PC-3 (cell line): ENCODE results near the gene HSD17B14. TPM values are rescaled to one million over a fixed set of nuclear protein-coding genes. Genes with fewer than 3 reads are reported as not detected.

Experiments
- ATAC-seq: fragments of 200-7000 bp; cut with Tn5 transposase; 2 replicates; pipeline ENCODE4 v1.9.1; 2020; ENCODE audit warnings: mild to moderate bottlenecking, moderate library complexity
- BruUV-seq: library from RNA; stranded (reverse); fragments of 400-500 nt; replicated peaks from 2 replicates; lab custom pipeline; 2021; lab: Mats Ljungman, UMichigan
- CTCF ChIA-PET: fragments of 300-600 bp; sonication (Branson Sonifier 250); formaldehyde crosslinking; loops from one replicate; lab custom pipeline; 2022; ENCODE audit warnings: antibody characterized with exemption; lab: Charles Lee
- POLR2A ChIA-PET: fragments of 300-600 bp; sonication (Branson Sonifier 250); formaldehyde crosslinking; loops from one replicate; lab custom pipeline; 2022; ENCODE audit warnings: antibody characterized with exemption; ENCODE audit not compliant: unreplicated experiment; lab: Charles Lee
- DNase-seq: peaks from one replicate; pipeline ENCODE4 v3.0.0-alpha.2; 2015
- H2AFZ ChIP-seq: fragments of 300-600 bp; sonication (generic); 2 replicates; pipeline ENCODE4 v1.6.0; 2016; ENCODE audit warnings: antibody characterized with exemption, low read length
- H3F3A ChIP-seq: fragments of 300-600 bp; sonication (generic); one replicate; pipeline ENCODE4 v1.6.0; 2017; ENCODE audit warnings: antibody characterized with exemption, low read length, control low read depth, mild to moderate bottlenecking; ENCODE audit not compliant: unreplicated experiment
- H3K27ac ChIP-seq: fragments of 300-600 bp; sonication (generic); 2 replicates; pipeline ENCODE4 v1.5.1; 2016; ENCODE audit warnings: mild to moderate bottlenecking, low read length
- H3K27me3 ChIP-seq: fragments of 300-600 bp; sonication (generic); 2 replicates; pipeline ENCODE4 v1.6.1; 2016; ENCODE audit warnings: low read length, mixed read lengths
- H3K36me3 ChIP-seq: fragments of 300-600 bp; sonication (generic); 2 replicates; pipeline ENCODE4 v1.6.1; 2016; ENCODE audit warnings: low read depth, mixed run types, low read length, mixed read lengths
- H3K4me1 ChIP-seq: fragments of 300-600 bp; sonication (generic); 2 replicates; pipeline ENCODE4 v1.5.1; 2016; ENCODE audit warnings: low read length; ENCODE audit not compliant: insufficient read depth
- H3K4me2 ChIP-seq: fragments of 300-600 bp; sonication (generic); 2 replicates; pipeline ENCODE4 v1.6.0; 2016; ENCODE audit warnings: low read length
- H3K4me3 ChIP-seq: fragments of 300-600 bp; sonication (generic); 2 replicates; pipeline ENCODE4 v1.5.1; 2016; ENCODE audit warnings: mild to moderate bottlenecking, low read length, mixed read lengths
- H3K79me2 ChIP-seq: fragments of 300-600 bp; sonication (generic); 2 replicates; pipeline ENCODE4 v1.6.1; 2017; ENCODE audit warnings: low read length, mixed read lengths
- H3K9ac ChIP-seq: fragments of 300-600 bp; sonication (generic); 2 replicates; pipeline ENCODE4 v1.6.0; 2016; ENCODE audit warnings: mild to moderate bottlenecking, low read length
- H3K9me2 ChIP-seq: fragments of 300-600 bp; sonication (generic); replicated peaks from 2 replicates; pipeline ENCODE4 v1.6.1; 2016; ENCODE audit warnings: mixed run types, low read length, mixed read lengths
- H3K9me3 ChIP-seq: fragments of 300-600 bp; sonication (generic); 2 replicates; pipeline ENCODE4 v1.6.1; 2016; ENCODE audit warnings: low read length, mixed read lengths
- H4K20me1 ChIP-seq: fragments of 300-600 bp; sonication (generic); 2 replicates; pipeline ENCODE4 v1.6.1; 2016; ENCODE audit warnings: low read length, mixed read lengths
- CTCF ChIP-seq: fragments of 300-600 bp; sonication (generic); conservative IDR thresholded peaks from 2 replicates; pipeline ENCODE4 v1.5.1; 2017; ENCODE audit warnings: antibody characterized with exemption, low read depth, mild to moderate bottlenecking, low read length
- EZH2 ChIP-seq: fragments of 300-600 bp; sonication (generic); IDR thresholded peaks from one replicate; pipeline ENCODE4 v1.6.1; 2017; ENCODE audit warnings: antibody characterized with exemption, mild to moderate bottlenecking, low read length; ENCODE audit not compliant: unreplicated experiment
- EZH2phosphoT487 ChIP-seq: fragments of 300-600 bp; sonication (generic); IDR thresholded peaks from 2 replicates; pipeline ENCODE4 v1.6.1; 2018; ENCODE audit warnings: mild to moderate bottlenecking, antibody characterized with exemption, low read length, borderline replicate concordance
- intact Hi-C: fragments of 100-400 bp; cut with micrococcal nuclease; formaldehyde crosslinking; loops from 2 replicates; pipeline ENCODE4 v1.9.0; 2023
- total RNA-seq: library from RNA; depleted of rRNA; stranded (reverse); fragments of >200 nt; gene quantifications from 2 replicates; pipeline ENCODE4 v1.2.3, GENCODE V29; 2014

HSD17B14 gene
- total RNA-seq, 1 experiment from 2014 or later: 15.0 TPM

- ATAC-seq: no peak
- TF ChIP-seq EZH2phosphoT487 (no peak), EZH2 (no peak), CTCF (no peak)
- H3K4me1 ChIP-seq: peaks cover 8% of the 10 kb centered on the region; the same call in 1 of the 2 replicates
- peak overlapping the region; percentile 79 for H3K9ac ChIP-seq
- peak overlapping the region; percentile 80 for H3K4me3 ChIP-seq
- H3K36me3 ChIP-seq: no peaks in the 10 kb centered on the region
- H3K4me2 ChIP-seq: peak overlapping the region; percentile 93
- intact Hi-C loops: no loop called here
- no peaks in the 10 kb centered on the region for H3K9me2 ChIP-seq
- DNase-seq: no peak
- peak overlapping the region; percentile 72; the same call in 1 of the 2 replicates for H2AFZ ChIP-seq
- BruUV-seq: TSS peak; percentile 57
- H3K27me3 ChIP-seq: no peaks in the 10 kb centered on the region
- H4K20me1 ChIP-seq: no peaks in the 10 kb centered on the region
- peak overlapping the region; percentile 21; the same call in 1 of the 2 replicates for H3K27ac ChIP-seq
- ChIA-PET CTCF (no interaction called here), POLR2A (no interaction called here)
- H3K79me2 ChIP-seq: peaks cover 22% of the 10 kb centered on the region
- no peaks in the 10 kb centered on the region for H3K9me3 ChIP-seq
- H3F3A ChIP-seq: no peaks in the 10 kb centered on the region
Measured at GRCh38 chr19:48810151-48810550, 26.1 kb downstream of the HSD17B14 start.

GRCh38 chr19:48807590-48808308 is 28.5 kb downstream of the HSD17B14 start:
- H3K9ac ChIP-seq: no peak overlapping the region
- no peak overlapping the region for H2AFZ ChIP-seq
- no peak for DNase-seq
- H3K4me1 ChIP-seq: peaks cover 8% of the 10 kb centered on the region; the same call in 1 of the 2 replicates
- H3K36me3 ChIP-seq: no peaks in the 10 kb centered on the region
- no peaks in the 10 kb centered on the region for H3K9me2 ChIP-seq
- intact Hi-C loops: no loop called here
- no peak overlapping the region for H3K4me2 ChIP-seq
- no peaks in the 10 kb centered on the region for H3F3A ChIP-seq
- H3K4me3 ChIP-seq: no peak overlapping the region
- no TSS peak for BruUV-seq
- CTCF ChIA-PET: no interaction called here
- H3K9me3 ChIP-seq: no peaks in the 10 kb centered on the region
- H4K20me1 ChIP-seq: no peaks in the 10 kb centered on the region
- H3K27me3 ChIP-seq: no peaks in the 10 kb centered on the region
- peaks cover 22% of the 10 kb centered on the region for H3K79me2 ChIP-seq
- ATAC-seq: no peak
- TF ChIP-seq EZH2phosphoT487 (no peak), CTCF (no peak), EZH2 (no peak)
- no peak overlapping the region for H3K27ac ChIP-seq
- POLR2A ChIA-PET: no interaction called here
